K562 (cell line): ENCODE data around the gene TMEM167B. TPM values are rescaled to one million over a fixed set of nuclear protein-coding genes. Genes with fewer than 3 reads are reported as not detected.
A peak's percentile ranks its signal among the peaks of the same experiment; 100 is the strongest.

Experiments used
- BHLHE40 ChIP-seq: IDR thresholded peaks from 2 replicates; pipeline ENCODE4 v1.6.1; 2011; ENCODE audit warnings: low read length, improper control_type of control experiment
- DPF2 ChIP-seq: fragments of 450-650 bp; IDR thresholded peaks from 2 replicates; pipeline ENCODE4 v1.6.1; 2016
- MECOM ChIP-seq: fragments of 250-450 bp; sonication (Bioruptor Pico); IDR thresholded peaks from 2 replicates; pipeline ENCODE4 v1.8.0; 2022; ENCODE audit warnings: inconsistent platforms
- NCOA2 ChIP-seq, 2 experiments: fragments of 450-650 bp; IDR thresholded peaks; 2 replicates each; pipeline ENCODE4 v1.6.1; 2018; ENCODE audit warnings: mild to moderate bottlenecking in 2 of 2, moderate library complexity in 1 of 2; ENCODE audit not compliant: partially characterized antibody in 2 of 2
- NFIC ChIP-seq: fragments of 450-650 bp; IDR thresholded peaks from 2 replicates; pipeline ENCODE4 v1.6.1; 2017; ENCODE audit warnings: mild to moderate bottlenecking, inconsistent platforms
- SIRT6 ChIP-seq: IDR thresholded peaks from one replicate; pipeline ENCODE4 v1.6.1; 2012; ENCODE audit warnings: low read depth, mild to moderate bottlenecking, control low read depth, inconsistent platforms, low read length, moderate library complexity
- SMARCA5 ChIP-seq: fragments of 450-650 bp; IDR thresholded peaks from 2 replicates; pipeline ENCODE4 v1.6.1; 2016
- SMC3 ChIP-seq: conservative IDR thresholded peaks from 2 replicates; pipeline ENCODE4 v1.6.1; 2011; ENCODE audit warnings: low read depth, low read length, improper control_type of control experiment; ENCODE audit not compliant: insufficient read depth
- ZBTB7A ChIP-seq: IDR thresholded peaks from 2 replicates; pipeline ENCODE4 v1.6.1; 2011; ENCODE audit warnings: low read depth, mild to moderate bottlenecking, low read length, moderate library complexity, borderline replicate concordance; ENCODE audit not compliant: control insufficient read depth
- ZBTB8A ChIP-seq: fragments of 450-650 bp; IDR thresholded peaks from 2 replicates; pipeline ENCODE4 v1.6.1; 2018; ENCODE audit warnings: mild to moderate bottlenecking, moderate library complexity; ENCODE audit not compliant: partially characterized antibody
- ZC3H11A ChIP-seq: IDR thresholded peaks from 2 replicates; pipeline ENCODE4 v1.6.1; 2012; ENCODE audit warnings: low read depth, low read length, improper control_type of control experiment
- ZFP30 ChIP-seq: fragments of 250-450 bp; sonication (Bioruptor Pico); IDR thresholded peaks from 2 replicates; pipeline ENCODE4 v1.8.0; 2022; ENCODE audit warnings: moderate library complexity, mild to moderate bottlenecking, inconsistent platforms, borderline replicate concordance
- ZNF124 ChIP-seq: sonication (generic); formaldehyde crosslinking; IDR thresholded peaks from 2 replicates; pipeline ENCODE4 v1.8.1; 2022; ENCODE audit warnings: missing genetic modification reagents
- ZNF197 ChIP-seq: fragments of 200-800 bp; sonication (Bioruptor generic); IDR thresholded peaks from 2 replicates; pipeline ENCODE4 v1.6.1; 2016; ENCODE audit warnings: low read depth, missing genetic modification characterization, missing compliant biosample characterization
- polyA plus RNA-seq, 8 experiments: library from polyadenylated mRNA; depleted of rRNA in 4 of 8; stranded (reverse) in 5 of 8; unstranded in 3 of 8; fragments of >200 nt; fragmentation: Nextera tagmentation in 2 of 8; fragmentation: Illumina TruSeq in 1 of 8; extraction: Ambion mirVana in 2 of 8; extraction: Trizol in 1 of 8; gene quantifications; 2 replicates each; pipeline versions ENCODE4 v1.2.1 to v1.2.3, GENCODE V29; 2011 to 2014; ENCODE audit warnings: inconsistent platforms in 1 of 8, missing spikeins in 1 of 8
- total RNA-seq, 7 experiments: library from RNA; depleted of rRNA in 6 of 7; stranded (reverse); fragments of >200 nt in 6 of 7; fragmentation: Illumina TruSeq in 2 of 7; extraction: Trizol in 2 of 7; gene quantifications; 2 replicates each; pipeline versions ENCODE4 v1.2.1 to v1.2.3, GENCODE V29; 2011 to 2021; ENCODE audit warnings: low replicate concordance in 1 of 7
- TF ChIP-seq, protein P1 (sequence below): fragments of 450-650 bp; formaldehyde crosslinking; conservative IDR thresholded peaks from 2 replicates; pipeline ENCODE4 v1.4.0; 2022; ENCODE audit warnings: mild to moderate bottlenecking, missing genetic modification characterization
- TF ChIP-seq, protein P2 (sequence below): sonication (generic); formaldehyde crosslinking; IDR thresholded peaks from 2 replicates; pipeline ENCODE4 v1.9.0; 2022; ENCODE audit warnings: mild to moderate bottlenecking, missing genetic modification reagents
- TF ChIP-seq, protein P3 (sequence below): fragments of 450-650 bp; IDR thresholded peaks from 2 replicates; pipeline ENCODE4 v1.6.1; 2018; ENCODE audit not compliant: partially characterized antibody
- TF ChIP-seq, protein P4 (sequence below): IDR thresholded peaks from 2 replicates; pipeline ENCODE4 v1.6.1; 2014; ENCODE audit warnings: antibody characterized with exemption
- TF ChIP-seq, protein P5 (sequence below): conservative IDR thresholded peaks from 2 replicates; pipeline ENCODE4 v1.6.1; 2011; ENCODE audit warnings: low read depth, mild to moderate bottlenecking, low read length; ENCODE audit not compliant: control insufficient read depth
- TF ChIP-seq, protein P6 (sequence below): sonication (generic); formaldehyde crosslinking; IDR thresholded peaks from 2 replicates; pipeline ENCODE4 v1.8.1; 2023; ENCODE audit warnings: mild to moderate bottlenecking, missing genetic modification reagents

TMEM167B gene
- total and polyA plus RNA-seq, 9 of the 15 experiments (the other 6 are each of a cell fraction or from before 2014, with no cell fraction given): 17.2 to 36.4 (median 32.2) TPM

DNA sequence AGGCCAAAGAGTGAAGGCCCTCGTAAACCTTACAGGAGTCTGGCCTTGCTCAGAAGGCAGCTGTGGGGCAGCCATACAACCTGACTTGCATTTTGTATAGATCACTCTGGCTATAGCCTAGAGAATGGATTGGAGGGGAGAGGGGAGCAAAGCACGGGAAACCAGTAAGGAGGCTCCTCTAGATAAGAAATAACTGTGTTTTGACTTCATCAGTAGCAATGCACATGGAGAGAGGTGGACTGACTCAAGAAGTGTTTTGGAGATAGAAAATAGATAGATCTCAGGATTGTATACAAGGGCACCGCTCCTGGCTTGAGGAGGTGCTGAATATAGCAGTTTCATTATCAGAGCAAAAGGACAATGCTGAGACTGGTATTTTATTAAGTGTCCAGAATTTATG, 49.8 kb downstream of the TMEM167B start (continued):
- TF ChIP-seq, protein P1, sequence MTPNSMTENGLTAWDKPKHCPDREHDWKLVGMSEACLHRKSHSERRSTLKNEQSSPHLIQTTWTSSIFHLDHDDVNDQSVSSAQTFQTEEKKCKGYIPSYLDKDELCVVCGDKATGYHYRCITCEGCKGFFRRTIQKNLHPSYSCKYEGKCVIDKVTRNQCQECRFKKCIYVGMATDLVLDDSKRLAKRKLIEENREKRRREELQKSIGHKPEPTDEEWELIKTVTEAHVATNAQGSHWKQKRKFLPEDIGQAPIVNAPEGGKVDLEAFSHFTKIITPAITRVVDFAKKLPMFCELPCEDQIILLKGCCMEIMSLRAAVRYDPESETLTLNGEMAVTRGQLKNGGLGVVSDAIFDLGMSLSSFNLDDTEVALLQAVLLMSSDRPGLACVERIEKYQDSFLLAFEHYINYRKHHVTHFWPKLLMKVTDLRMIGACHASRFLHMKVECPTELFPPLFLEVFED: no peak
- TF ChIP-seq, protein P2, sequence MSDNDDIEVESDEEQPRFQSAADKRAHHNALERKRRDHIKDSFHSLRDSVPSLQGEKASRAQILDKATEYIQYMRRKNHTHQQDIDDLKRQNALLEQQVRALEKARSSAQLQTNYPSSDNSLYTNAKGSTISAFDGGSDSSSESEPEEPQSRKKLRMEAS (CRISPR knock-in tag): no peak
- peak; percentile 26; the same call in 1 of the 2 replicates for TF ChIP-seq NFIC
- TF ChIP-seq, protein P3, sequence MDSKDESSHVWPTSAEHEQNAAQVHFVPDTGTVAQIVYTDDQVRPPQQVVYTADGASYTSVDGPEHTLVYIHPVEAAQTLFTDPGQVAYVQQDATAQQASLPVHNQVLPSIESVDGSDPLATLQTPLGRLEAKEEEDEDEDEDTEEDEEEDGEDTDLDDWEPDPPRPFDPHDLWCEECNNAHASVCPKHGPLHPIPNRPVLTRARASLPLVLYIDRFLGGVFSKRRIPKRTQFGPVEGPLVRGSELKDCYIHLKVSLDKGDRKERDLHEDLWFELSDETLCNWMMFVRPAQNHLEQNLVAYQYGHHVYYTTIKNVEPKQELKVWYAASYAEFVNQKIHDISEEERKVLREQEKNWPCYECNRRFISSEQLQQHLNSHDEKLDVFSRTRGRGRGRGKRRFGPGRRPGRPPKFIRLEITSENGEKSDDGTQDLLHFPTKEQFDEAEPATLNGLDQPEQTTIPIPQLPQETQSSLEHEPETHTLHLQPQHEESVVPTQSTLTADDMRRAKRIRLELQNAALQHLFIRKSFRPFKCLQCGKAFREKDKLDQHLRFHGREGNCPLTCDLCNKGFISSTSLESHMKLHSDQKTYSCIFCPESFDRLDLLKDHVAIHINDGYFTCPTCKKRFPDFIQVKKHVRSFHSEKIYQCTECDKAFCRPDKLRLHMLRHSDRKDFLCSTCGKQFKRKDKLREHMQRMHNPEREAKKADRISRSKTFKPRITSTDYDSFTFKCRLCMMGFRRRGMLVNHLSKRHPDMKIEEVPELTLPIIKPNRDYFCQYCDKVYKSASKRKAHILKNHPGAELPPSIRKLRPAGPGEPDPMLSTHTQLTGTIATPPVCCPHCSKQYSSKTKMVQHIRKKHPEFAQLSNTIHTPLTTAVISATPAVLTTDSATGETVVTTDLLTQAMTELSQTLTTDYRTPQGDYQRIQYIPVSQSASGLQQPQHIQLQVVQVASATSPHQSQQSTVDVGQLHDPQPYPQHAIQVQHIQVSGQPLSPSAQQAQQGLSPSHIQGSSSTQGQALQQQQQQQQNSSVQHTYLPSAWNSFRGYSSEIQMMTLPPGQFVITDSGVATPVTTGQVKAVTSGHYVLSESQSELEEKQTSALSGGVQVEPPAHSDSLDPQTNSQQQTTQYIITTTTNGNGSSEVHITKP: no peak
- TF ChIP-seq MECOM (CRISPR knock-in tag): no peak
- no peak for TF ChIP-seq ZBTB7A
- TF ChIP-seq, protein P4, sequence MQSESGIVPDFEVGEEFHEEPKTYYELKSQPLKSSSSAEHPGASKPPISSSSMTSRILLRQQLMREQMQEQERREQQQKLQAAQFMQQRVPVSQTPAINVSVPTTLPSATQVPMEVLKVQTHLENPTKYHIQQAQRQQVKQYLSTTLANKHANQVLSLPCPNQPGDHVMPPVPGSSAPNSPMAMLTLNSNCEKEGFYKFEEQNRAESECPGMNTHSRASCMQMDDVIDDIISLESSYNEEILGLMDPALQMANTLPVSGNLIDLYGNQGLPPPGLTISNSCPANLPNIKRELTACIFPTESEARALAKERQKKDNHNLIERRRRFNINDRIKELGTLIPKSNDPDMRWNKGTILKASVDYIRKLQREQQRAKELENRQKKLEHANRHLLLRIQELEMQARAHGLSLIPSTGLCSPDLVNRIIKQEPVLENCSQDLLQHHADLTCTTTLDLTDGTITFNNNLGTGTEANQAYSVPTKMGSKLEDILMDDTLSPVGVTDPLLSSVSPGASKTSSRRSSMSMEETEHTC: no peak
- peak; percentile 43; the same call in 1 of the 2 replicates for TF ChIP-seq DPF2
- no peak for TF ChIP-seq ZNF124 (CRISPR knock-in tag)
- TF ChIP-seq ZC3H11A: no peak
- TF ChIP-seq, protein P5, sequence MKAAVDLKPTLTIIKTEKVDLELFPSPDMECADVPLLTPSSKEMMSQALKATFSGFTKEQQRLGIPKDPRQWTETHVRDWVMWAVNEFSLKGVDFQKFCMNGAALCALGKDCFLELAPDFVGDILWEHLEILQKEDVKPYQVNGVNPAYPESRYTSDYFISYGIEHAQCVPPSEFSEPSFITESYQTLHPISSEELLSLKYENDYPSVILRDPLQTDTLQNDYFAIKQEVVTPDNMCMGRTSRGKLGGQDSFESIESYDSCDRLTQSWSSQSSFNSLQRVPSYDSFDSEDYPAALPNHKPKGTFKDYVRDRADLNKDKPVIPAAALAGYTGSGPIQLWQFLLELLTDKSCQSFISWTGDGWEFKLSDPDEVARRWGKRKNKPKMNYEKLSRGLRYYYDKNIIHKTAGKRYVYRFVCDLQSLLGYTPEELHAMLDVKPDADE: no peak
- no peak for TF ChIP-seq SIRT6
- TF ChIP-seq SMARCA5: no peak
- TF ChIP-seq ZNF197 (CRISPR knock-in tag): no peak
- no peak for TF ChIP-seq SMC3
- TF ChIP-seq NCOA2 (IDR thresholded peaks at IDR 0.05; ENCODE audit: partially characterized antibody in 2 of 2): no peak
- TF ChIP-seq ZBTB8A: no peak
- TF ChIP-seq ZFP30 (CRISPR knock-in tag): no peak
- peak; percentile 42; the same call in 1 of the 2 replicates for TF ChIP-seq BHLHE40
- TF ChIP-seq, protein P6, sequence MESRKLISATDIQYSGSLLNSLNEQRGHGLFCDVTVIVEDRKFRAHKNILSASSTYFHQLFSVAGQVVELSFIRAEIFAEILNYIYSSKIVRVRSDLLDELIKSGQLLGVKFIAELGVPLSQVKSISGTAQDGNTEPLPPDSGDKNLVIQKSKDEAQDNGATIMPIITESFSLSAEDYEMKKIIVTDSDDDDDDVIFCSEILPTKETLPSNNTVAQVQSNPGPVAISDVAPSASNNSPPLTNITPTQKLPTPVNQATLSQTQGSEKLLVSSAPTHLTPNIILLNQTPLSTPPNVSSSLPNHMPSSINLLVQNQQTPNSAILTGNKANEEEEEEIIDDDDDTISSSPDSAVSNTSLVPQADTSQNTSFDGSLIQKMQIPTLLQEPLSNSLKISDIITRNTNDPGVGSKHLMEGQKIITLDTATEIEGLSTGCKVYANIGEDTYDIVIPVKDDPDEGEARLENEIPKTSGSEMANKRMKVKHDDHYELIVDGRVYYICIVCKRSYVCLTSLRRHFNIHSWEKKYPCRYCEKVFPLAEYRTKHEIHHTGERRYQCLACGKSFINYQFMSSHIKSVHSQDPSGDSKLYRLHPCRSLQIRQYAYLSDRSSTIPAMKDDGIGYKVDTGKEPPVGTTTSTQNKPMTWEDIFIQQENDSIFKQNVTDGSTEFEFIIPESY (CRISPR knock-in tag): no peak
